Measurements from ENCODE around the gene KRTAP20-4.

GRCh38 chr21:30590297-30590696 is 30.1 kb upstream of the KRTAP20-4 start, which contains the start of gene KRTAP22-2:
- TF ChIP-seq, protein P1, sequence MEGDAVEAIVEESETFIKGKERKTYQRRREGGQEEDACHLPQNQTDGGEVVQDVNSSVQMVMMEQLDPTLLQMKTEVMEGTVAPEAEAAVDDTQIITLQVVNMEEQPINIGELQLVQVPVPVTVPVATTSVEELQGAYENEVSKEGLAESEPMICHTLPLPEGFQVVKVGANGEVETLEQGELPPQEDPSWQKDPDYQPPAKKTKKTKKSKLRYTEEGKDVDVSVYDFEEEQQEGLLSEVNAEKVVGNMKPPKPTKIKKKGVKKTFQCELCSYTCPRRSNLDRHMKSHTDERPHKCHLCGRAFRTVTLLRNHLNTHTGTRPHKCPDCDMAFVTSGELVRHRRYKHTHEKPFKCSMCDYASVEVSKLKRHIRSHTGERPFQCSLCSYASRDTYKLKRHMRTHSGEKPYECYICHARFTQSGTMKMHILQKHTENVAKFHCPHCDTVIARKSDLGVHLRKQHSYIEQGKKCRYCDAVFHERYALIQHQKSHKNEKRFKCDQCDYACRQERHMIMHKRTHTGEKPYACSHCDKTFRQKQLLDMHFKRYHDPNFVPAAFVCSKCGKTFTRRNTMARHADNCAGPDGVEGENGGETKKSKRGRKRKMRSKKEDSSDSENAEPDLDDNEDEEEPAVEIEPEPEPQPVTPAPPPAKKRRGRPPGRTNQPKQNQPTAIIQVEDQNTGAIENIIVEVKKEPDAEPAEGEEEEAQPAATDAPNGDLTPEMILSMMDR (IDR thresholded peaks at IDR 0.05 in 2 of 3, conservative IDR thresholded peaks at IDR 0.05 in 1 of 3; ENCODE audit: control insufficient read depth in 2 of 3, extremely low read depth in 1 of 3, insufficient read depth in 1 of 3, low read depth in 3 of 3, low read length in 3 of 3): no peak
- TF ChIP-seq MXI1 (IDR thresholded peaks at IDR 0.05; ENCODE audit: low read depth, low read length) (no peak), IRF3 (IDR thresholded peaks at IDR 0.05) (no peak), BHLHE40 (IDR thresholded peaks at IDR 0.05; ENCODE audit: borderline replicate concordance in 1 of 2, low read depth in 2 of 2, low read length in 1 of 2) (no peak), YBX1 (IDR thresholded peaks at IDR 0.05) (no peak), TAF1 (IDR thresholded peaks at IDR 0.05; ENCODE audit: borderline replicate concordance, low read depth, low read length) (no peak), POLR2A (IDR thresholded peaks at IDR 0.05; ENCODE audit: low read depth, low read length) (no peak), POLR2AphosphoS2 (IDR thresholded peaks at IDR 0.05; ENCODE audit: low read depth, low read length) (no peak), SMC3 (IDR thresholded peaks at IDR 0.05; ENCODE audit: borderline replicate concordance, low read length) (no peak), CREB1 (IDR thresholded peaks at IDR 0.05; ENCODE audit: low read depth) (no peak)
